HT1080 (cell line): Measurements from ENCODE around the gene IL17RD. TPM values are rescaled to one million over a fixed set of nuclear protein-coding genes. Genes with fewer than 3 reads are reported as not detected.

Experiments used
- DNase-seq: peaks from one replicate; pipeline ENCODE4 v3.0.0-alpha.2; 2015; ENCODE audit warnings: low read depth
- total RNA-seq: library from RNA; depleted of rRNA; stranded (reverse); fragments of >200 nt; shearing (Covaris generic); gene quantifications from 2 replicates; pipeline ENCODE4 v1.2.3, GENCODE V29; 2014

Gene IL17RD
- total RNA-seq, 1 experiment from 2014 or later = 4.3 TPM

DNA sequence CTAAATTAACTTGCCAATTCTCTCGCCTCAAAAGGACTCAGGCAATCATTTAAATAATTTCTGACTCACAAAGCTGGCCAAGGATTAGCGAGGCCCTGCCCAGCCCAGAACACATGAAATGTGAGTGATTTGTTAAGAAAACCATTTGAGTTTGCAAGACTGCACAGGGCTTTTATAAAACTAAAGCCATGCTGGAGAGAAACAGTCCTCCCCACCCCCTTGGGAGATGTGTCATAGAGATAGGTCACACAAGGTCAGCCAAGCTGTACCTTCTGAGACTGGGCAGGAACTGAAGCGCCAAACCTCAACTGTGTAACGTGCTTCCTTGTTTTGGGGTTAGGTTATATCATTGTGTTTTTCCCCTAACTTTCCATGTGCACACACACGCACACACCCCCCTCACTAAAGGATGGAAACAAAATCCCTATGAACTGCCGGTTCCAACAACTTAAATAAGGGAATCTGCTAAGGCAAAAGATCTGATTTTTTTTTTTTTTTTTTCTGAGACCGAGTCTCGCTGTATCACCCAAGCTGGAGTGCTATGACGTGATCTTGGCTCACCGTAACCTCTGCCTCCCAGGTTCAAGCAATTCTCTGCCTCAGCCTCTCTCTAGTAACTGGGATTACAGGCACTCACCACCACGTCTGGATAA lies 96.6 kb downstream of the IL17RD start:
- peak; percentile 94 for DNase-seq

- no peak for DNase-seq
Observed at GRCh38 chr3:57066471-57066870, 98.7 kb downstream of the IL17RD start.

DNA sequence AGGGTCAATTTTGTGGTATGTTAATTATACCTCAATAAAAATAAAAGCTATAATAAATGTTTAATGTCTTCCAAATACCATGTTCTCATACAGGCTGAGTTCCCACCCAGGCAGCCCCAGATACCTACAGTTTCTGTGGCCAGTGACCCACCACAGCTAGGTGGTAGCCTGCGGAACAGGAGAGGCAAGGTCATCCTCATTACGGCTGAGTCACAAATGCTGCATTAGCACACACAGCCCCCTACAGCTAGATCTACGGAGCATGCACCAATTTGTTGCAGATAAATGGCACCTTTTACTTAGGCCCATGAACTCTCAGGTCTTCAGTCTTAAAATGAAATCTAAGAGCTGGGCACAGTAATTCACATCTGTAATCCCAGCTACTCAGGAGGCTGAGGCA lies 99.6 kb downstream of the IL17RD start:
- DNase-seq = peak; percentile 32

DNA sequence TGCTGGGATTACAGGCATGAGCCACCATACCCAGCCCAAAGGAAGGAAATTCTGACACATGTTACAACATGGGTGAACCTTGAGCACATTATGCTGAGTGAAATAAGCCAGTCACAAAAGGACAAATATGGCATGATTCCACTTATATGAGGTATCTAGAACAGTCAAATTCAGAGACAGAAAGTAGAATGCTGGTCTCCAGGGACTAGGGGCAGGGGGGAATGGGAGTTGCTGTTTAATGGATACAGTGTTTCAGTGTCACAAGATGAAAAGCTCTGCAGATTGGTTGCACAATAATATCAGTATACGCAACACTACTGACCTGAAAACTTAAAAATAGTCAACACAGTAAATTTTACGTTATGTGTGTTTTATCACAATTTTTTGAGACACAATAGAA lies 100.6 kb downstream of the IL17RD start:
- DNase-seq = no peak

DNA sequence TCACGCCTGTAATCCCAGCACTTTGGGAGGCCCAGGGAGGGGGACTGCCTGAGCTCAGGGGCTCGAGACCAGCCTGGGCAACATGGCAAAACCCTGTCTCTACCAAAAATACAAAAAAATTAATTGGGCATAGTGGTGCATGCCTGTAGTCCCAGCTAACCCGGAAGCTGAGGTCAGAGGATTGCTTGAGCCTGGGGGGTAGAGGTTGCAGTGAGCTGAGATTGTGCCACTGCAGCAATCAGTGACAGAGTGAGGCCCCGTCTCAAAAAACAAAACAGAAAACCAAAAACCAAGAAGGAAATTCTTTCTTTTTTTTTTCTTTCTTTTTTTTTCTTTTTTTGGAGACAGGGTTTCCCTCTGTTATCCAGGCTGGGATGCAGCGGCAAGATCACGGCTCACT lies 101.2 kb downstream of the IL17RD start:
- DNase-seq = no peak

DNA sequence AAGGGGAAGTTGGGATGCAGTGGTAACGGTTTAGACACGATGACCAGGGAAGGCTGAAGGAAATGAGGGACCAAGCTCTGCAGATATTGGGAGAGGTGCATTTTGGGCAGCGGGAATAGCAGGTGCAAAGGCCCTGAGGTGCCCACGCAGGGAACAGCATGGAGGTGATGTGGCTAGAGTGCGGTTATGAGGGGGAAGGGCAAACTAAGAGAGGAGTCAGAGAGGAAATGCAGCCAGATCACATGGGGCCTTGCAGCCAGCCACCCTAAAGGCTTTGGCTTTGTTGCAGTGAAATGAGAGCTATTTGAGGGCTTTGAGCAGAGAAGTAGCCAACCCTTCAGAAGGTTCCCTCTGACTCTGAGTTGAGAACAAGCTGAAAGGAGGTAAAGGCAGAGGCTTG lies 102.1 kb downstream of the IL17RD start:
- DNase-seq = no peak

DNA sequence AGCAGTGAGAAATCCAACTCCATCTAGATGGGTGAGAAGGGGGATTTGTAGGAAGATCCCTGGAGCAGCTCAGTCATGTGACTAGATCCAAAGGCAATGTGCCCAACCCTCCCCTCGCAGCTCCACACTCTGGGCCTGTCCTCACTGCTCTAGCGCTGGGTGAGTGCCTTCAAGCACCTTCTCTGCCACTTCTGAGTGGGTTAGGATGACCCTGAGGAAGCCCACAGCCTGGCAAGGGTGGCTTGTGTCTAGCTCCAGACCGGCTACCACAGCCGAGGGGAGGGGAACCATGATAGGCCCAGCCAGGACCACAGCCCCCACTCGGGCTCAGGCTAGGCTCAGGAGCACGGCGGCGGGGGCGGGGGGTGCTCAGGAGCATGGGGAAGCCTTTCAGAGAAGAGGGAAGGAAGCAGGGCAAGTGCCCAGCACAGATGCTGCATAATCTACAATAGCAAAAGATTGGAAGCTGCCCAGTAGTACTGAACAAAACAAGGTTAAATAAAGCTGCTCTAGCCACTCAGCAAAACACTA lies 103.0 kb downstream of the IL17RD start:
- no peak for DNase-seq

DNA sequence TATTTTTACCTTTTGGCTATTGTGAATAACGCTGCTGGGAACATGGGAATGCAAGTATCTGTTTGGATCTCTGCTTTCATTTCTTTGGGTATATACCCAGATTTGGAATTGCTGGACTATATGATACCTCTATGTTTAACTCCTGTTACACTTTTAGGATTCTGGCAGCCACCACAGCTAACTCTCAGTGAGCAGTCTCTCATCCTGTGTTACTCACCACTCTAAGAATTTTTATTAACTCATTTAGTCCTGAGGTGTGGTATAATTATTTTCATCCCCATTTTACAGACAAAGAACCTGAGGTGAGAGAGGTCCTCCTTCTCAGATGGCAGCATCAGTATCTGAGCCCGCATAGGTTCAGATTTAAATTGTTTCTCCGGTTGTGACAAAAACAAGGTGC lies 103.6 kb downstream of the IL17RD start:
- peak; percentile 40 for DNase-seq

DNA sequence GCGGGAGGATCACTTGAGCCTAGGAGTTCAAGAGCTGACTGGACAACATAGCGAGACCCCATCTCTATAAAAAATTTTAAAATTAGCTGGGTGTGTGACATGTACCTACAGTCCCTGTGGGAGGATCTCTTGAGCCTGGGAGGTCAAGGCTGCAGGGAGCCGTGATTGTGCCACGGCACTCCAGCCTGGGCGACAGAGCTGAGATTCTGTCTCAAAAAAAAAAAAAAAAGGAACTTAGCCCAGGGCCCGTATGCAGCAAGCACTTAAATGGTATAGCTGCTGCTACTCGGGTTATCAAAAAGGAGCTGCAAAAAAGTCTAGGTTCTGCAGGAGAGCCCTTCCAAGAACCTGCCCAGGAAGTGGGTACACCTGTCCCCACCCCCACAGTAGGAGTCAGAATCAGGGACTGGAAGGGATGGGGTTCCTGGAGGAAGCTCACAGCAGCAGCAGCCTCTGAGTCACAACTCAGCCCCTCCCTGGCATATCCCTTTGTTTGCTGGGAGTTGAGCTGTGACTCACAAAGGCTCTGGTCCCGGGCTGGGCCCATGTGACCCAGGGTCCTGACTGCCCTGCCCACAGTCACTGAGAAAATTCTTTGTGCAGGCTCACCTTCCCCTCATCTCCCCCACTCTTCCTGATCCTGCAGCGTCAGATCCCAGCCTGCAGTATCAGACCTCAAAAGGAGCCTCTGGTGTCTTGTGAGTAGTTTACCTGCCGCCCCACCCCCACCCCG lies 104.9 kb downstream of the IL17RD start, which contains the start of gene SPATA12:
TSS of gene SPATA12 (plus strand) at position 576 of the 733 bp plus-strand sequence. CDS start 13,031 bp downstream, outside the sequence.
- peak; percentile 99 for DNase-seq

DNA sequence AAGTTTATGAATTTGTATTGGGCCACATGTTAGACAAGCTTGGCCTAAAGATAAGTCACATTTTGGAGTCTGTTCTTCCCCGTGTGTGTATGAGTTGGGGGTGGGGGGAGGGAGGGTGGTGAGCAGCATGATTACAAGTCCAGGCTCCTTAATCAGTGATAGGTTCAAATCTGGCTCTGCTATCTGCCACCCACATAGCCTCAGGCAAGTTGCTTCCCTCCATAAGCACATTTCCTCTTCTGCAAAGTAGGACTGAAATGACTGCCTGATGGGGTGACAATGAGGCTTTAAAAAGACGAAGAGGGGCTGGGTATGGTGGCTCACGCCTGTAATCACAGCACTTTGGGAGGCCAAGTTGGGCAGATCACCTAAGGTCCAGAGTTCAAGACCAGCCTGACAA lies 105.7 kb downstream of the IL17RD start:
- DNase-seq = no peak

DNA sequence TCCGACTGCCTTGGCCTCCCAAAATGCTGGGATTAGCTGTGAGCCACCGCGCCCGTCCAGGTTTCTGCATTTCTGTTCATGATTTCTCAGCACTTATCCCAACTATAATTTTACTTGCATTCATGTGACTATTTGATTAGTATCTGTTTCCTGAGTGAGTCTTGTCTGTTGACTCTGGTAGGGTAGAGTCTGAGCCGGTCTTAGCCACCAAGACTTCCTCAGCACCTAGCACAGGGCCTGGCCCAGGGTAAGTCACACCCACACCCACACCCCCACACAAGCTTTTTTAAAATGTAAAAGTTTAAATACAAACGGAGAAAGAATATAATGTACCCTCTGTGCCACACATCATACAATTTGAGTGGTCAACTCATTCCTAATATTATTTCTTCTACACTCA lies 107.8 kb downstream of the IL17RD start:
- no peak for DNase-seq

DNA sequence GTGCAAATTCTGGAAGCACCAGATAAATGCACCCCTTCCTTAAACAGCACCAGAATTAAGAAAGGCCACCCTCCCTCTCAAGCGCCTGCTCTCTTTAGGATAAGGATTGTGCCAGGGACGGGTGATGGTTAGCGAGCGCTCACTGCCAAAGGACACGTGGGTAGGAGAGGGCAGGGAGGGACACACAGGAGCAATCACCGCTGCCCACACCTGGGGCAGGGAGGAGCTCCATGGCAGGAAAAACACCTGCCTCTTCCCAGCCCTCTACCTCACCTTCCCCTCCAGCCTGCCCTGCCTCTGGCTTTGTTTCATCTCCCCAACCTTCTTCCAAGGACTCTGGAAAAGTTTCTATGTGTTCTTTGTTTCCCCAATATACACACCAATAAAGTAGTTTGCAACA lies 112.0 kb downstream of the IL17RD start:
- no peak for DNase-seq

DNA sequence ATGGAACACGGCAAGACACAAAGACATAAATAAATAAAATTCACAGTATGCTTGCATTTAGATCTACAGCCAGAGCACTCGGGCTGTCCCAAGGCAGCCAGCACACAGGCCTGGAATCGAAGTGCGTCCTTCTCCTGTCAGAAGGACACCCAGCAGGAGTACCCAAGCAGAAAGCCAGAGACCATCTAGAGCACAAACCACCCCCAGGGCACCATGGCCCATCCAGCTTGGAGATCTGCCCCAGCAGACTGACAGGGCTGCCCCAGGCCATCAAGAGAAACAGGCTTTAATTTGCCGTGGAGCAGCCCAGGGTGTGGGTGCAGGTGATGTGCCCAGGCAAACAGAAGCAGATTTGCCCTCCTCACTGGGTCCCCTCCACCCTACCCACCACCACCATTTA lies 112.5 kb downstream of the IL17RD start:
- DNase-seq = no peak

GRCh38 chr3:57048728-57049127 lies 116.4 kb downstream of the IL17RD start:
- no peak for DNase-seq

- no peak for DNase-seq
Observed at GRCh38 chr3:57048052-57048671, 117.0 kb downstream of the IL17RD start.

DNA sequence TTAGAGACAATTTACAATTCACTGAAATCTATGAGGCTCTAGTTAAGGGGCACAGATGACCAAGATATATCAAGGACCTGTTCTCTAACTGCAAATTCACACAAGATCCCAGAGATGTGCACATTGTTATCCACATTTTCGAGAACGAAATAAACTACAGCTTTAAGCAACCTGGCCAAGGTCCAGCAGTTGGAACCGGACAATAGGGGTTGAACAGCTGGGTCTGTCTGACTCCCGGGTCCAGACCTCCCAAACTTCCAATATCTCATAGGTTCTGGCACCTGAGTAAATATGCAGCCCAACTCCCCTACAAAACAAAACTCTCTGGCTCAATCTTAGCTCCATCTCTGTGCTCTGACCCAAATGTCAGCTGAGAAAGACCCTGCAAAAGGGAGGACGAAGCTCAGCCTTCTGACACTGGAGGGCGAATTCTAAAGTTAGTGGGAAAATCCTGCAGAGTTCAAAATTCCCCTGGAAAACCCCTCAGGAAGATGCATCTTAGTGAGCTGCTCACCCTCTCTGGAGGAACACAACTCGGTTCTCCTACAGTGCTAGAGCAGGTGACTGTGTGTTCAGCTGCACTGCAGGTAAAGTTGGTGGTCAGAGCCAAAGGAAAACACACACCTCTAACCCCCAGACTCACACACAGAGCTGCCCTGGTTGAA lies 118.9 kb downstream of the IL17RD start:
- DNase-seq = no peak

DNA sequence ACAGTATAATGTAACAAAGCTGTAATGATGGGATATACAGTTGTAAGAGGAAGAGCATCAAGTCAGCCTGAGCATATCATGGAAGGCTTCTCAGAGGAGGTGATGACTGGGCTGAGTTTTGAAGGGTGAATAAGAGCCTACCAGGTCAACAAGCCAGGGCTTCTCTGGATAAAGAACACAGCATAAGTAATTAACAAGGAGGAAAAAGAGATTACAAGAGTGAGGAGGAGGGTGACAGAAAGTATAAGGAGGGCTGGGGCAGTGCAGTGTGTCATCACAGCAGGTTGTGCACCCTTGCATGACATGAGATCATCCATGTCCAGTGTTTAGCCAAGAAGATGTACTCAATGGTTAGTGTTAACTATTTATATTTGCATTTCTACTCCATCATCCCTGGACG lies 121.6 kb downstream of the IL17RD start:
- no peak for DNase-seq

GRCh38 chr3:57041674-57042073 lies 123.5 kb downstream of the IL17RD start:
- DNase-seq = no peak
